Stimulated activated CD8-positive, alpha-beta memory T cell treated with anti-CD3 and anti-CD28 coated beads, Interleukin-12 subunit alpha, Interleukin-12 subunit beta, amount 100 ng/mL, for 24 hours (primary cell): ENCODE data around the gene KRTAP3-3.
"Not testable (repeated sequence)": the region's sequence is repeated elsewhere in the genome, so short reads cannot be mapped to it uniquely, and the experiment has no call there.

ENCODE experiments used
- DNase-seq: peaks from one replicate; pipeline ENCODE4 v3.0.0-alpha.2; 2020; ENCODE audit errors: extremely low read depth

The KRTAP3-3 gene

DNA sequence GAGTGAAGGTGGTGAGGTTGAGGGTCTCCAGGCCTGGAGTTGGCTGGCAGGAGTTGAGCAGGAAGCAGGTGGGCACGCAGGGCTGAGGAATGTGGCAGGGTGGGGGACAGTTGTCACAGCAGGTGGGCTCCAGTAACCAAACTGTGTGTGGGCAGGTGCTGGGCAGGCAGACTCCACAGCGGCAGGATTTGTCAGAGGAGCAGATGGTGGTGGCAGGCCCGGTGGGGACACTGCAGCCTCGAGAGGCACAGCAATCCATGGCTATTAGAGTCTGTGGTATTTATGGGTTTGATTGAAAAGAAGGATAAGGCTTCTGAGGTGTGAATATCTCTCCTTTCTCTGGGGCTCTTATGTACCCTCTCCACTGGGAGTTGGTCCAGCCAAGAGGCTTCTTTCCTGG lies at the start of gene KRTAP3-3:
TSS of gene KRTAP3-3 (minus strand) at position 326 of the 400 bp plus-strand sequence. CDS start at position 259, 67 bp downstream.
- DNase-seq = no peak

- DNase-seq = no peak
These were observed 49.0 kb upstream of the KRTAP3-3 start for GRCh38 chr17:41042953-41043352.

DNA sequence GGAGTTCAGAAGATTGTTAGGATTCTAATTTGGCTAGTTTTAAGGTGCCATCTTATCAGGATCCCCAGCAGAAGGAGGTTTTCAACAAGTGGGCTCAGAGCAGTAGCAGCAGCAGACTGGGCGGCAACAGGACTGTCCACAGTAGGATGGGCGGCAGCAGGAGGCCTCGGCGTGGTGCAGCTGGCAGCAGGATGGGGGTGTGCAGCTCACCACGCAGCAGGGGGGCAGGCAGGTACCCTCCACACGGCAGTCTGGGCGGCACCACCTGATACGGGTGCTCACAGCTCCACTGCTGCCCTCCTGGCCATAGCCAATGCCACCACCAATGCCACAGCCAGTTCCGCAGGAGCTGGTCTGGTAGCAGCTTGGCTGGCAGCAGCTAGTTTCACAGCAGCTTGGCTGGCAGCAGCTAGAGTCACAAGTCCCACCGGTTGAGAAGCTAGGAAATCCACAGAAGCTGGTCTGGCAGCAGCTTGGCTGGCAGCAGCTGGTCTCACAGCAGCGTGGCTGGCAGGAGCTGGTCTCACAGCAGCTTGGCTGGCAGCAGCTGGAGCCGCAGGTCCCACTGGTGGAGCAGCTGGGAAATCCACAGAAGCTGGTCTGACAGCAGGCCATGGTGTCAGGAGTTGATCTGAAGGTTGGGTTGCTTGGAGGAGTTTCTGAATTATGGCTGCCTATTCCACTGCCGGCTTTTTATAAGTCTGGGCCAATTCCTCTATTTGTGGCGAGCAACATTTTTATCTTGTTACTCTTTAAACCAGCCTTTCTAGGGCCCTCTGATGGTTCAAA lies 47.0 kb upstream of the KRTAP3-3 start, which contains the start of gene KRTAP1-1:
TSS of gene KRTAP1-1 (minus strand) at position 668 of the 789 bp plus-strand sequence. CDS start at position 615, 53 bp downstream.
- DNase-seq = not testable (repeated sequence)

GRCh38 chr17:41037853-41038350 lies 43.9 kb upstream of the KRTAP3-3 start:
- DNase-seq = no peak

DNA sequence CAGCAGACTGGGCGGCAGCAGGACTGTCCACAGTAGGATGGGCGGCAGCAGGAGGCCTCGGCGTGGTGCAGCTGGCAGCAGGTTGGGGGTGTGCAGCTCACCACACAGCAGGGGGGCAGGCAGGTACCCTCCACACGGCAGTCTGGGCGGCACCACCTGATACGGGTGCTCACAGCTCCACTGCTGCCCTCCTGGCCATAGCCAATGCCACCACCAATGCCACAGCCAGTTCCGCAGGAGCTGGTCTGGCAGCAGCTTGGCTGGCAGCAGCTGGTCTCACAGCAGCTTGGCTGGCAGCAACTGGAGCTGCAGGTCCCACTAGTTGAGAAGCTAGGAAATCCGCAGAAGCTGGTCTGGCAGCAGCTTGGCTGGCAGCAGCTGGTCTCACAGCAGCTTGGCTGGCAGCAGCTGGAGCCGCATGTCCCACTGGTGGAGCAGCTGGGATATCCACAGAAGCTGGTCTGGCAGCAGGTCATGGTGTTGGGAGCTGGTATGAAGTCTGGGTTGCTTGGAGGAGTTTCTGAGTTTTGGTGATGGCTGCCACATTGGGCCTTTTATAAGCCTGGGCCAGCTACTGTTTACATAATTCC lies 40.5 kb upstream of the KRTAP3-3 start, which contains the start of gene KRTAP1-3:
TSS of gene KRTAP1-3 (minus strand) at position 529 of the 590 bp plus-strand sequence. CDS start at position 476, 53 bp downstream.
- DNase-seq = not testable (repeated sequence)

DNA sequence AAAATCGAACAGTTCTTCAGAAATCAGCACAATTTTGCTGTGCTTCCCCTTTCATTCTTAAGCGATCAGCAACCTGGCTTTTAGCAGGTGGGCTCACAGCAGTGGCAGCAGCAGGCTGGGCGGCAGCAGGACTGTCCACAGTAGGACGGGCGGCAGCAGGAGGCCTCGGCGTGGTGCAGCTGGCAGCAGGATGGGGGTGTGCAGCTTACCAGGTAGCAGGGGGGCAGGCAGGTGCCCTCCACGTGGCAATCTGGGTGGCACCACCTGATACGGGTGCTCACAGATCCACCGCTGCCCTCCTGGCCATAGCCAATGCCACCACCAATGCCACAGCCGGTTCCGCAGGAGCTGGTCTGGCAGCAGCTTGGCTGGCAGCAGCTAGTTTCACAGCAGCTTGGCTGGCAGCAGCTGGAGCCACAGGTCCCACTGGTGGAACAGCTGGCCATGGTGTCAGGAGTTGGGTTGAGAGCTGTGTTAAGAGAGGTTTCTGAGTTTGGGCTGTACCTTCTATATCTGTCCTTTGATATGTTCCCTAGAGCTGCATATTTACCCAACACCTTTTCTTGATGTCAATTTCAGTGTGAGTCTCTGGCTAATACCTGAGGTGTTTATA lies 35.8 kb upstream of the KRTAP3-3 start, which contains the start of gene KRTAP1-4:
TSS of gene KRTAP1-4 (minus strand) at position 563 of the 613 bp plus-strand sequence. CDS start at position 446, 117 bp downstream.
- DNase-seq = no peak

- DNase-seq = no peak
These were observed 32.9 kb upstream of the KRTAP3-3 start, which contains the start of gene KRTAP1-5 for GRCh38 chr17:41026715-41027471. Gene KRTAP1-5, minus strand, starts transcription at chr17:41027208. Its CDS starts 53 bp downstream, at chr17:41027155.

- DNase-seq = no peak
These were observed 30.7 kb upstream of the KRTAP3-3 start for GRCh38 chr17:41024697-41025096.

- DNase-seq = no peak
These were observed 26.4 kb upstream of the KRTAP3-3 start for GRCh38 chr17:41020336-41020735.

- no peak for DNase-seq
These were observed 25.5 kb upstream of the KRTAP3-3 start for GRCh38 chr17:41019415-41019814.

GRCh38 chr17:41018541-41018940 lies 24.6 kb upstream of the KRTAP3-3 start:
- DNase-seq = no peak

DNA sequence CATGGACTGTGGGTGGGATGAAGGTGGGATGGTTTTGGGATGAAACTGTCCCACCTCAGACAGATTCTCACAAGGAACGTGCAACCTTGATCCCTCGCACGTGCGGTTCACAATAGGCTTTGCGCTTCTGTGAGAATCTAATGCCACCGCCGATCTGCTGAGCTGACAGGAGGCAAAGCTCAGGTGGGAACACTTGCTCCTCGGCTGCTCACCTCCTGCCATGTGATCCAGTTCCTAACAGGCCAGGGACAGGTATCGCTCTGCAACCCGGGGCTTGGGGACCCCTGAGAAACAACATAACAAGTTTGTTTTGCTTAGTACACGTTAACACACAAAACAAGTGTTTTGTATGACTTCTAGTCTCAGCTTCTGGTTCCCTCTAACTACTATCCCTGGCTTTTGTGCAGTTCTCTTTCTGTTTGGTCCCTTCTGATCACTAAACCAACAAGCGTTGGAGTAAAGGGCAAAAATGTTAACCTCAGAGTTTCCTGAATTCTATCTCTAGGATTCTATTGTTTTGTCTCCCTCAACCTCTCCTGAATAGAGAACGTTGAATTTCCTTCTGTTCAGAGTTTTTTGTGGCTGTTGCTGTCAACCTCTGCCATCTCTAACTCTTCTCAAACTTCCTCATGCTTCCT lies 22.7 kb upstream of the KRTAP3-3 start:
- DNase-seq = no peak

DNA sequence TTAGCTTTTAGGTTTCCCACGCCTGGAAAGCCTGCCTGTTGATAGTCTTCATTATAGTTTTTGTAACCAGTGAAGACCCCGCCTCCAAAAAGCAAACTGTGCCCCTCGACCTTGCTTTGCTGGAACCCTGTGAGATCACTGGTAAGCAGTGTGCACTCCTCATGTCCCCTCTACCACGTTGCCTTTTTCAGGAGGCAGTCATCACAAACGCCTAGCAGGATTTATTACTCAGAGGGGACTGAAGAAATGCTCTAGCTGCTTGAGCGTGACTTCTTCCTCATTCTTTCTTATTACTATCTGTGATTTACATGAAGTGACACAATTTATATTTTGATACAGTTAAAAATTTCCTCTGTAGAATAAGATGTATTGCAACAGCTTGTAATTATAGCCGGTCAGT lies 21.5 kb upstream of the KRTAP3-3 start:
- no peak for DNase-seq

DNA sequence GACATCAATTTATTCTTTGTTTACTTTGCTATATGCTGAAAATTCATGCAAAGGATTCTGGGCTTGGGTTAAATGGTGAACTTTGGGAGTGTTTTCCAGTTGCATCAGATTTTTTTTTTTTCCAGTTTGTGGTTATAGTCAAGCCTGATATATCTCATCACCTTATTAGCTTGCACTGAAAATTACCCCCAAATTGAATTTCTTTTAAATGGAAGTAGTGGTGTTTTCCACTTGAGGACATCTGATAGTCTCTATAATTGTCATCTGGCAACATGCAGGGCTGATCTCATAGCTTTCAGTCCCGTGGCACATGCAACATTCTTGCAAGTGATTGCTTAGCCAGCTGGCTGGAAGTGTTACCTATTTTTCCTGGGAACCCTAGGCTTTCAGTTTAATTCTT lies 19.6 kb upstream of the KRTAP3-3 start:
- DNase-seq = no peak

DNA sequence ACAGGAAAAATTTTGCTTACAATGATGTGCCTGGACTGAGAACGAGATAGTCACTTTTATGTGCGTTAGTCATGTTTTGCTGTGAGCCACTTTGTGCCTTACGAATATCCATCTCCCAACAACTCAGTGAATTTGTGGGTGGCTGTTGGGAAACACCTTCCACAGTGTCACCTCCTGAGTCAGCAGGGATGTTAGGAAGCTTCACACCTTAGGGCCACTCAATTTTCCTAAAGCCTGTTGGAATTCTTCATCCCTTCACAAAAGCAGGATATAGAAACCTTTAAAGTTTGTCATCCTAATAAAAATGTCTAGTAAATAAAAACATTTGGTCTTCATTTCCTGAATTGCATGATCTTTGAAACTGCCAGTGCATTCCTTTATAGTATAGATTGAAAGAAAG lies 19.2 kb upstream of the KRTAP3-3 start:
- no peak for DNase-seq

DNA sequence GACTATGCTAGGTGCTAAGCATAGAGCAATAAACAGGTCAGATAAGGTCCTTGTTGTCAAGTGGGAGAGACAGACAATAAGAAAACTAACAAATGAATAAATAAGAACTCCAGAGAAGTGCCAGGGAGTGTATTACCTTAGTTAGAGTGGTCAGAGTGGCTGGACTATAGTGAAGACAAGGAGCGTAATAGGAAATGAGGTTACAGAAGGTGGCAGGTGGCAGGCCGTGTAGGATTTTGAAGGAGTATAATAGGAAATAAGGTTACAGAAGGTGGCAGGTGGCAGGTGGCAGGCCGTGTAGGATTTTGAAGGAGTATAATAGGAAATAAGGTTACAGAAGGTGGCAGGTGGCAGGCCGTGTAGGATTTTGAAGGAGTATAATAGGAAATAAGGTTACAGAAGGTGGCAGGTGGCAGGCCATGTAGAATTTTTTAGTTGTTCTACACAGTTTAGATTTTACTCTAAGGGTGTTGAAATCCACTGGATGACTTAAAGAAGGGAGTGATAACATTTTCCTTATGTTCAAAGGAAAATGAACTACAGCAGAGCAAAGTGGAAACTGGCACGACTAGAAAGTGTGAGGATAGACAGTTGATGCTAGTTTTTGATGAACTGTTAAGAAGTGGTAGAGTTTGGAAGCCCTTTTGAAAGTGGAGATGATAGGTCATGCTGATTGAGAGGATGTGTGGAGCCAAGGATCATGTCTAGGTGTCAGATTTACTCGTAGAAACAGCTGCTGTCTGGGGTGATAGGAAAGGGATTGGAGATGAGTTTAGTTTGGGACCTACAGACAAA lies 18.6 kb upstream of the KRTAP3-3 start:
- no peak for DNase-seq

DNA sequence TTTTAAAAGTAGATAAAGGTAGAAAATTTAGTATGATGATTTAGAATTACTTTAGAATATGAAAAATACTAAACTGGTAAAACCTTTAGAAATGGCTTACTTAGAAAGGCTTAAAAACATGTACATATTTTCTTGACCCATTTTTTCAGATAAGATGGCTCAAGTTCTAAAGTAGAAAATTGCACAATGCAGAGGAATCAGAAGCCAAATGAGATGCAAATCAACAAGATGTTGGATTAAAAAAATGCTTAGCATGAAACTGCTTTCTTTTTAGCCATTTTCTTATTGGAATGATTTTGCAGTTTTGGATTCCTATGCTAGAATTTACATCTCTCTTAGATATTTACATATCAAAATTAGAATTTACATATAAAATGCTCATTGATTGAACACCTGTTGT lies 16.5 kb upstream of the KRTAP3-3 start:
- DNase-seq = no peak

GRCh38 chr17:41009936-41010335 lies 16.0 kb upstream of the KRTAP3-3 start:
- no peak for DNase-seq

GRCh38 chr17:41009301-41009760 lies 15.4 kb upstream of the KRTAP3-3 start:
- no peak for DNase-seq

DNA sequence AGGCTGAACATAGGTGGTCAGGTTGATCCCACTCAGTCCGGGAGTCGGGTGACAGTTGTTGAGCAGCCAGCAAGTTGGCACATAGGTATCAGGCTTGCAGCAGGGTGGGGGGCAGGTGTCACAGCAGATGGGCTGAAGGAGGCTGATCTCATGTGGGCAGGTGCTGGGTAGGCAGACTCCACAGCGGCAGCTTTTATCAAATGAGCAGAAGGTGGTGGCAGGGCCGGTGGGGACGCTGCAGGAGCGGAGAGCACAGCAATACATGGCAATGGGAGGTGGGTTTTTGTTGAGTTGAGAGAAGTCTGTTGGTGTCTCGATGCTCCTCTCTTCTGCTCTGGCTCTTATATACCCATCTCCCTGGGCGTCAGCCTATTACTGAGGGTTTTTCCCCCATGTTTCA lies 14.8 kb upstream of the KRTAP3-3 start, which contains the start of gene KRTAP3-1:
TSS of gene KRTAP3-1 (minus strand) at position 318 of the 400 bp plus-strand sequence. CDS start at position 264, 54 bp downstream.
- no peak for DNase-seq
